HepG2 (cell line): Measurements from ENCODE around the gene LRRC15. TPM values are rescaled to one million over a fixed set of nuclear protein-coding genes. Genes with fewer than 3 reads are reported as not detected.

Experiments used
- ATAC-seq: fragments of 200-7000 bp; cut with Tn5 transposase; 3 replicates; pipeline ENCODE4 v1.9.1; 2020; ENCODE audit warnings: mild to moderate bottlenecking, moderate library complexity
- BruUV-seq: library from RNA; stranded (reverse); fragments of 400-500 nt; replicated peaks from 2 replicates; lab custom pipeline; 2021; lab: Mats Ljungman, UMichigan
- CTCF ChIA-PET: fragments of 300-600 bp; formaldehyde crosslinking; extraction: SDS; loops from one replicate; lab custom pipeline; 2021; ENCODE audit warnings: low total read pairs, inconsistent platforms, low intra/inter-chr PET ratio; lab: Yijun Ruan, JAX
- POLR2A ChIA-PET: fragments of 350-600 bp; sonication (Branson Sonifier 250); formaldehyde crosslinking; loops from one replicate; lab custom pipeline; 2020; ENCODE audit warnings: antibody characterized with exemption, inconsistent platforms; lab: Yijun Ruan, JAX
- DNase-seq: peaks from one replicate; pipeline ENCODE4 v3.0.0-alpha.2; 2015; ENCODE audit warnings: low spot score
- FAIRE-seq: peaks from 3 replicates; lab custom pipeline; 2011; peaks lifted over from hg19 to GRCh38; lab: Jason Lieb, UNC
- H2AFZ ChIP-seq: one replicate; pipeline ENCODE4 v1.6.1; 2011; ENCODE audit warnings: low read length, inconsistent platforms
- H3K27ac ChIP-seq: fragments of 300-600 bp; 3 replicates; pipeline ENCODE4 v1.8.0; 2011; ENCODE audit warnings: mixed run types, mild to moderate bottlenecking, mixed read lengths, low read length, inconsistent platforms; ENCODE audit not compliant: insufficient read depth; ENCODE audit errors: extremely low read length
- H3K27me3 ChIP-seq, 2 experiments: fragments of 200-600 bp in 1 of 2; 2 replicates in 1 of 2; 3 replicates in 1 of 2; pipeline versions ENCODE4 v1.6.0 to v1.8.0; 2011; ENCODE audit warnings: low read length in 2 of 2, mild to moderate bottlenecking in 2 of 2, moderate library complexity in 2 of 2, inconsistent platforms in 1 of 2; ENCODE audit not compliant: insufficient read depth in 2 of 2, control insufficient read depth in 1 of 2
- H3K36me3 ChIP-seq, 2 experiments: fragments of 200-600 bp in 1 of 2; replicated peaks in 1 of 2; 2 replicates in 1 of 2; 3 replicates in 1 of 2; pipeline versions ENCODE4 v1.5.1 to v1.8.0; 2011; ENCODE audit warnings: low read length in 2 of 2, inconsistent platforms in 1 of 2; ENCODE audit not compliant: insufficient read depth in 2 of 2, control insufficient read depth in 1 of 2
- H3K4me1 ChIP-seq: 2 replicates; pipeline ENCODE4 v1.5.1; 2012; ENCODE audit warnings: low read length, inconsistent platforms; ENCODE audit not compliant: insufficient read depth
- H3K4me2 ChIP-seq: 2 replicates; pipeline ENCODE4 v1.6.0; 2011; ENCODE audit warnings: low read depth, low read length, inconsistent platforms
- H3K4me3 ChIP-seq, 3 experiments: fragments of 200-600 bp in 1 of 3; sonication (generic), shearing (Covaris generic) in 1 of 3; replicated peaks in 1 of 3; 2 replicates each; pipeline ENCODE4 v1.5.1; 2011 to 2016; ENCODE audit warnings: low read length in 3 of 3, inconsistent platforms in 2 of 3, low read depth in 2 of 3, mild to moderate bottlenecking in 2 of 3, control low read depth in 1 of 3, mixed read lengths in 1 of 3; ENCODE audit not compliant: insufficient read depth in 1 of 3
- H3K79me2 ChIP-seq: one replicate; pipeline ENCODE4 v1.6.1; 2011; ENCODE audit warnings: low read length, inconsistent platforms; ENCODE audit not compliant: insufficient read depth
- H3K9ac ChIP-seq: 2 replicates; pipeline ENCODE4 v1.6.0; 2011; ENCODE audit warnings: mild to moderate bottlenecking, low read depth, low read length, inconsistent platforms; ENCODE audit not compliant: insufficient read depth
- H3K9me3 ChIP-seq: 2 replicates; pipeline ENCODE4 v1.5.1; 2012; ENCODE audit warnings: mild to moderate bottlenecking, low read length
- H4K20me1 ChIP-seq: 2 replicates; pipeline ENCODE4 v1.6.0; 2011; ENCODE audit warnings: inconsistent platforms, mild to moderate bottlenecking, low read length, moderate library complexity; ENCODE audit not compliant: insufficient read depth
- CENPX ChIP-seq: sonication (generic); formaldehyde crosslinking; IDR thresholded peaks from 2 replicates; pipeline ENCODE4 v1.9.0; 2021; ENCODE audit warnings: mild to moderate bottlenecking, missing genetic modification reagents, moderate library complexity
- FOXP1 ChIP-seq, 2 experiments: fragments of 450-650 bp in 1 of 2; IDR thresholded peaks; 2 replicates each; pipeline ENCODE4 v1.6.1; 2017 to 2018; ENCODE audit warnings: antibody characterized with exemption in 1 of 2
- KLF11 ChIP-seq: IDR thresholded peaks from 2 replicates; pipeline ENCODE4 v1.6.1; 2016; ENCODE audit warnings: missing compliant biosample characterization
- PHF5A ChIP-seq: IDR thresholded peaks from one replicate; pipeline ENCODE4 v1.6.1; 2018; ENCODE audit warnings: low read depth, missing genetic modification reagents; ENCODE audit not compliant: unreplicated experiment
- SKIL ChIP-seq: sonication (generic); formaldehyde crosslinking; IDR thresholded peaks from 2 replicates; pipeline ENCODE4 v1.8.0; 2022; ENCODE audit warnings: missing genetic modification reagents, mild to moderate bottlenecking, moderate library complexity, borderline replicate concordance
- XBP1 ChIP-seq: sonication (generic); formaldehyde crosslinking; IDR thresholded peaks from 2 replicates; pipeline ENCODE4 v1.5.0; 2020; ENCODE audit warnings: missing genetic modification reagents
- ZBTB46 ChIP-seq: sonication (generic); formaldehyde crosslinking; IDR thresholded peaks from 2 replicates; pipeline ENCODE4 v1.4.0; 2020; ENCODE audit warnings: mild to moderate bottlenecking, missing genetic modification reagents, borderline replicate concordance
- ZNF124 ChIP-seq: sonication (generic); formaldehyde crosslinking; IDR thresholded peaks from 2 replicates; pipeline ENCODE4 v1.4.0; 2020; ENCODE audit warnings: missing genetic modification reagents
- ZNF232 ChIP-seq: sonication (generic); formaldehyde crosslinking; IDR thresholded peaks from 2 replicates; pipeline ENCODE4 v1.4.0; 2020; ENCODE audit warnings: missing genetic modification reagents, borderline replicate concordance
- WGBS: methylation state at CpG from one replicate; pipeline ENCODE4 v1.1.6; 2017; ENCODE audit warnings: low lambda C conversion rate; 5-methylcytosine and 5-hydroxymethylcytosine counted together
- in situ Hi-C: cut with HindIII; loops from 2 replicates; pipeline ENCODE4 v1.10.0; 2017; ENCODE audit warnings: low pct_unique_long_range_greater_than_20kb; ENCODE audit not compliant: extremely low pct_ligation_motif_present
- intact Hi-C: fragments of 100-400 bp; cut with micrococcal nuclease; formaldehyde crosslinking; loops from one replicate; pipeline ENCODE4 v1.10.0; 2022; ENCODE audit not compliant: unreplicated experiment
- polyA plus RNA-seq, 8 experiments: library from polyadenylated mRNA; depleted of rRNA in 3 of 8; stranded (reverse) in 7 of 8; unstranded in 1 of 8; fragments of >200 nt; fragmentation: Illumina TruSeq in 4 of 8; extraction: Trizol in 4 of 8; gene quantifications; 2 replicates each; pipeline versions ENCODE4 v1.2.1 to v1.2.3, GENCODE V29; 2011 to 2016; ENCODE audit warnings: low read depth in 4 of 8, missing spikeins in 1 of 8, mixed read lengths in 1 of 8; ENCODE audit not compliant: insufficient read depth in 1 of 8
- total RNA-seq, 5 experiments: library from RNA; depleted of rRNA; stranded (reverse); fragments of >200 nt; fragmentation: Illumina TruSeq; extraction: Trizol; gene quantifications; 2 replicates each; pipeline ENCODE4 v1.2.3, GENCODE V29; 2016; ENCODE audit warnings: low read depth in 1 of 5

LRRC15 gene
- total and polyA plus RNA-seq, 2 of the 13 experiments (the other 11 are each of a cell fraction or from before 2014, with no cell fraction given): not detected

- in situ Hi-C loops (loop anchor here (25.0 kb wide), 1 partner anchor 643 kb away; no protein-coding TSS in a partner anchor), intact Hi-C loops (no loop called here)
- TF ChIP-seq ZNF232 (no peak), SKIL (no peak), PHF5A (no peak), FOXP1 (IDR thresholded peaks at IDR 0.05) (no peak), FOXP1 (CRISPR knock-in tag; IDR thresholded peaks at IDR 0.05) (no peak), ZNF124 (CRISPR knock-in tag) (no peak), ZBTB46 (CRISPR knock-in tag) (no peak), KLF11 (CRISPR knock-in tag) (no peak), CENPX (CRISPR knock-in tag) (no peak), XBP1 (CRISPR knock-in tag) (no peak)
- Histone ChIP-seq H3K4me1 (peaks cover 13% of the 10 kb centered on the region), H3K79me2 (no peaks in the 10 kb centered on the region), H3K27me3 (peaks cover 8 to 58% of the 10 kb centered on the region in 2 experiments; a peak in 3 of 5 replicates), H2AFZ (no peak overlapping the region), H3K9ac (no peak overlapping the region), H3K9me3 (no peaks in the 10 kb centered on the region), H4K20me1 (no peaks in the 10 kb centered on the region), H3K4me3 (no peak overlapping the region), H3K27ac (no peak overlapping the region), H3K36me3 (no peaks in the 10 kb centered on the region), H3K4me2 (no peak overlapping the region)
- CTCF ChIA-PET: no interaction called here
- FAIRE-seq: no peak
- DNase-seq: no peak
- 50% methylated on average over 9 of the region's 11 CpGs for whole genome bisulfite sequencing
- ATAC-seq: no peak
- BruUV-seq: no TSS peak
- POLR2A ChIA-PET: no interaction called here
Measured at GRCh38 chr3:194305356-194306108, 64.0 kb downstream of the LRRC15 start.

Other genes with a start within 250 kb of the LRRC15 start
- 15.0 and 19.8 TPM in 2 replicates for gene HES1, start 233.6 kb downstream of the LRRC15 start, total RNA-seq (2016; rRNA removed; fragmentation: Illumina TruSeq; extraction: Trizol)
- gene HES1, start 233.6 kb downstream of the LRRC15 start, polyA plus RNA-seq (2011; rRNA removed): 15.4 and 16.6 TPM in 2 replicates
- gene CPN2, start 18.4 kb downstream of the LRRC15 start, total RNA-seq (2016; rRNA removed; fragmentation: Illumina TruSeq; extraction: Trizol): 16.3 and 27.7 TPM in 2 replicates
- 26.7 and 29.3 TPM in 2 replicates for gene CPN2, start 18.4 kb downstream of the LRRC15 start, polyA plus RNA-seq (2011; rRNA removed)
- not detected in 2 replicates for gene GP5, start 29.5 kb upstream of the LRRC15 start, total RNA-seq (2016; rRNA removed; fragmentation: Illumina TruSeq; extraction: Trizol)
- 0.01 TPM in 1 of 2 replicates, not detected in the other for gene GP5, start 29.5 kb upstream of the LRRC15 start, polyA plus RNA-seq (2011; rRNA removed)
- 80.8 and 82.6 TPM in 2 replicates for gene ATP13A3, start 117.3 kb upstream of the LRRC15 start, total RNA-seq (2016; rRNA removed; fragmentation: Illumina TruSeq; extraction: Trizol)
- gene ATP13A3, start 117.3 kb upstream of the LRRC15 start, polyA plus RNA-seq (2011; rRNA removed): 34.8 and 44.9 TPM in 2 replicates